HepG2 (cell line): Measurements from ENCODE around the gene TOR4A. TPM values are rescaled to one million over a fixed set of nuclear protein-coding genes. Genes with fewer than 3 reads are reported as not detected.

ENCODE experiments used
- ATAC-seq: fragments of 200-7000 bp; cut with Tn5 transposase; 3 replicates; pipeline ENCODE4 v1.9.1; 2020; ENCODE audit warnings: mild to moderate bottlenecking, moderate library complexity
- BruUV-seq: library from RNA; stranded (reverse); fragments of 400-500 nt; replicated peaks from 2 replicates; lab custom pipeline; 2021; lab: Mats Ljungman, UMichigan
- CTCF ChIA-PET: fragments of 300-600 bp; formaldehyde crosslinking; extraction: SDS; loops from one replicate; lab custom pipeline; 2021; ENCODE audit warnings: low total read pairs, inconsistent platforms, low intra/inter-chr PET ratio; lab: Yijun Ruan, JAX
- POLR2A ChIA-PET: fragments of 350-600 bp; sonication (Branson Sonifier 250); formaldehyde crosslinking; loops from one replicate; lab custom pipeline; 2020; ENCODE audit warnings: antibody characterized with exemption, inconsistent platforms; lab: Yijun Ruan, JAX
- DNase-seq: peaks from one replicate; pipeline ENCODE4 v3.0.0-alpha.2; 2015; ENCODE audit warnings: low spot score
- FAIRE-seq: peaks from 3 replicates; lab custom pipeline; 2011; peaks lifted over from hg19 to GRCh38; lab: Jason Lieb, UNC
- H2AFZ ChIP-seq: one replicate; pipeline ENCODE4 v1.6.1; 2011; ENCODE audit warnings: low read length, inconsistent platforms
- H3K27ac ChIP-seq: fragments of 300-600 bp; 3 replicates; pipeline ENCODE4 v1.8.0; 2011; ENCODE audit warnings: mixed run types, mild to moderate bottlenecking, mixed read lengths, low read length, inconsistent platforms; ENCODE audit not compliant: insufficient read depth; ENCODE audit errors: extremely low read length
- H3K27me3 ChIP-seq, 2 experiments: fragments of 200-600 bp in 1 of 2; 2 replicates in 1 of 2; 3 replicates in 1 of 2; pipeline versions ENCODE4 v1.6.0 to v1.8.0; 2011; ENCODE audit warnings: low read length in 2 of 2, mild to moderate bottlenecking in 2 of 2, moderate library complexity in 2 of 2, inconsistent platforms in 1 of 2; ENCODE audit not compliant: insufficient read depth in 2 of 2, control insufficient read depth in 1 of 2
- H3K36me3 ChIP-seq, 2 experiments: fragments of 200-600 bp in 1 of 2; replicated peaks in 1 of 2; 2 replicates in 1 of 2; 3 replicates in 1 of 2; pipeline versions ENCODE4 v1.5.1 to v1.8.0; 2011; ENCODE audit warnings: low read length in 2 of 2, inconsistent platforms in 1 of 2; ENCODE audit not compliant: insufficient read depth in 2 of 2, control insufficient read depth in 1 of 2
- H3K4me1 ChIP-seq: 2 replicates; pipeline ENCODE4 v1.5.1; 2012; ENCODE audit warnings: low read length, inconsistent platforms; ENCODE audit not compliant: insufficient read depth
- H3K4me2 ChIP-seq: 2 replicates; pipeline ENCODE4 v1.6.0; 2011; ENCODE audit warnings: low read depth, low read length, inconsistent platforms
- H3K4me3 ChIP-seq, 3 experiments: fragments of 200-600 bp in 1 of 3; sonication (generic), shearing (Covaris generic) in 1 of 3; replicated peaks in 1 of 3; 2 replicates each; pipeline ENCODE4 v1.5.1; 2011 to 2016; ENCODE audit warnings: low read length in 3 of 3, inconsistent platforms in 2 of 3, low read depth in 2 of 3, mild to moderate bottlenecking in 2 of 3, control low read depth in 1 of 3, mixed read lengths in 1 of 3; ENCODE audit not compliant: insufficient read depth in 1 of 3
- H3K79me2 ChIP-seq: one replicate; pipeline ENCODE4 v1.6.1; 2011; ENCODE audit warnings: low read length, inconsistent platforms; ENCODE audit not compliant: insufficient read depth
- H3K9ac ChIP-seq: 2 replicates; pipeline ENCODE4 v1.6.0; 2011; ENCODE audit warnings: mild to moderate bottlenecking, low read depth, low read length, inconsistent platforms; ENCODE audit not compliant: insufficient read depth
- H3K9me3 ChIP-seq: 2 replicates; pipeline ENCODE4 v1.5.1; 2012; ENCODE audit warnings: mild to moderate bottlenecking, low read length
- H4K20me1 ChIP-seq: 2 replicates; pipeline ENCODE4 v1.6.0; 2011; ENCODE audit warnings: inconsistent platforms, mild to moderate bottlenecking, low read length, moderate library complexity; ENCODE audit not compliant: insufficient read depth
- AHDC1 ChIP-seq: sonication (generic); formaldehyde crosslinking; IDR thresholded peaks from 2 replicates; pipeline ENCODE4 v1.5.1; 2020; ENCODE audit warnings: mild to moderate bottlenecking, missing genetic modification reagents, borderline replicate concordance
- CAMTA2 ChIP-seq: sonication (generic); formaldehyde crosslinking; IDR thresholded peaks from 2 replicates; pipeline ENCODE4 v1.4.0; 2020; ENCODE audit warnings: mild to moderate bottlenecking, missing genetic modification reagents, borderline replicate concordance
- ERF ChIP-seq: IDR thresholded peaks from 2 replicates; pipeline ENCODE4 v1.6.1; 2018; ENCODE audit warnings: missing biosample characterization, missing genetic modification reagents
- FOXJ3 ChIP-seq: sonication (generic); formaldehyde crosslinking; IDR thresholded peaks from 2 replicates; pipeline ENCODE4 v1.4.0; 2020; ENCODE audit warnings: missing genetic modification reagents, mild to moderate bottlenecking, borderline replicate concordance
- KLF12 ChIP-seq: sonication (generic); formaldehyde crosslinking; IDR thresholded peaks from 2 replicates; pipeline ENCODE4 v1.4.0; 2020; ENCODE audit warnings: missing genetic modification reagents, borderline replicate concordance
- NFIC ChIP-seq: IDR thresholded peaks from 2 replicates; pipeline ENCODE4 v1.6.1; 2012; ENCODE audit warnings: mild to moderate bottlenecking, low read length, inconsistent platforms
- PCBP1 ChIP-seq: fragments of 200-400 bp; formaldehyde crosslinking; IDR thresholded peaks from 2 replicates; pipeline ENCODE4 v1.6.1; 2017; ENCODE audit warnings: mild to moderate bottlenecking, low read depth, low read length, borderline replicate concordance
- SCMH1 ChIP-seq: sonication (generic); formaldehyde crosslinking; IDR thresholded peaks from 2 replicates; pipeline ENCODE4 v1.9.0; 2021; ENCODE audit warnings: missing genetic modification reagents, mild to moderate bottlenecking, borderline replicate concordance
- TSC22D2 ChIP-seq: sonication (generic); formaldehyde crosslinking; IDR thresholded peaks from 2 replicates; pipeline ENCODE4 v1.5.1; 2020; ENCODE audit warnings: missing genetic modification reagents, mild to moderate bottlenecking, borderline replicate concordance
- ZNF879 ChIP-seq: sonication (generic); formaldehyde crosslinking; IDR thresholded peaks from 2 replicates; pipeline ENCODE4 v1.8.1; 2023; ENCODE audit warnings: missing genetic modification reagents
- WGBS: methylation state at CpG from one replicate; pipeline ENCODE4 v1.1.6; 2017; ENCODE audit warnings: low lambda C conversion rate; 5-methylcytosine and 5-hydroxymethylcytosine counted together
- in situ Hi-C: cut with HindIII; loops from 2 replicates; pipeline ENCODE4 v1.10.0; 2017; ENCODE audit warnings: low pct_unique_long_range_greater_than_20kb; ENCODE audit not compliant: extremely low pct_ligation_motif_present
- intact Hi-C: fragments of 100-400 bp; cut with micrococcal nuclease; formaldehyde crosslinking; loops from one replicate; pipeline ENCODE4 v1.10.0; 2022; ENCODE audit not compliant: unreplicated experiment
- polyA plus RNA-seq, 8 experiments: library from polyadenylated mRNA; depleted of rRNA in 3 of 8; stranded (reverse) in 7 of 8; unstranded in 1 of 8; fragments of >200 nt; fragmentation: Illumina TruSeq in 4 of 8; extraction: Trizol in 4 of 8; gene quantifications; 2 replicates each; pipeline versions ENCODE4 v1.2.1 to v1.2.3, GENCODE V29; 2011 to 2016; ENCODE audit warnings: low read depth in 4 of 8, missing spikeins in 1 of 8, mixed read lengths in 1 of 8; ENCODE audit not compliant: insufficient read depth in 1 of 8
- total RNA-seq, 5 experiments: library from RNA; depleted of rRNA; stranded (reverse); fragments of >200 nt; fragmentation: Illumina TruSeq; extraction: Trizol; gene quantifications; 2 replicates each; pipeline ENCODE4 v1.2.3, GENCODE V29; 2016; ENCODE audit warnings: low read depth in 1 of 5
- TF ChIP-seq, protein P1 (sequence below): sonication (generic); formaldehyde crosslinking; IDR thresholded peaks from 2 replicates; pipeline ENCODE4 v1.4.0; 2020; ENCODE audit warnings: missing genetic modification reagents

The TOR4A gene
- total and polyA plus RNA-seq, 2 of the 13 experiments (the other 11 are each of a cell fraction or from before 2014, with no cell fraction given) = 11.1 to 14.2 TPM

GRCh38 chr9:137234055-137234697, 43.4 kb upstream of the TOR4A start:
- intact Hi-C loops = no loop called here
- peak overlapping the region; percentile 67 to 81 (median 72) for H3K4me3 ChIP-seq
- no peak overlapping the region for H3K27ac ChIP-seq
- peaks cover 15% of the 10 kb centered on the region for H3K79me2 ChIP-seq
- H3K4me2 ChIP-seq = peak overlapping the region; percentile 85
- H3K9ac ChIP-seq = peak overlapping the region; percentile 72
- CTCF ChIA-PET = no interaction called here
- H2AFZ ChIP-seq = no peak overlapping the region
- DNase-seq = no peak
- 3% methylated on average over 12 of the region's 40 CpGs for WGBS
- ATAC-seq = no peak
- H3K4me1 ChIP-seq = peaks cover 67% of the 10 kb centered on the region
- no TSS peak for BruUV-seq
- H4K20me1 ChIP-seq = no peaks in the 10 kb centered on the region
- POLR2A ChIA-PET = interaction anchor here (0.6 to 4.1 kb wide), 5 partner anchors 9 to 43 kb away, joined by 3 to 45 read pairs (median 5); partner anchors contain the start of genes CYSRT1, NELFB and RNF208
- FAIRE-seq = no peak
- no peaks in the 10 kb centered on the region for H3K27me3 ChIP-seq
- H3K36me3 ChIP-seq = no peaks in the 10 kb centered on the region
- no peaks in the 10 kb centered on the region for H3K9me3 ChIP-seq
- in situ Hi-C loops = no loop called here
- TF ChIP-seq SCMH1 (CRISPR knock-in tag) (no peak), TSC22D2 (CRISPR knock-in tag) (no peak), ERF (CRISPR knock-in tag) (no peak), ZNF879 (CRISPR knock-in tag) (no peak), CAMTA2 (CRISPR knock-in tag) (no peak), NFIC (no peak), AHDC1 (CRISPR knock-in tag) (no peak), PCBP1 (no peak), KLF12 (CRISPR knock-in tag) (no peak), FOXJ3 (CRISPR knock-in tag) (no peak)
- TF ChIP-seq, protein P1, sequence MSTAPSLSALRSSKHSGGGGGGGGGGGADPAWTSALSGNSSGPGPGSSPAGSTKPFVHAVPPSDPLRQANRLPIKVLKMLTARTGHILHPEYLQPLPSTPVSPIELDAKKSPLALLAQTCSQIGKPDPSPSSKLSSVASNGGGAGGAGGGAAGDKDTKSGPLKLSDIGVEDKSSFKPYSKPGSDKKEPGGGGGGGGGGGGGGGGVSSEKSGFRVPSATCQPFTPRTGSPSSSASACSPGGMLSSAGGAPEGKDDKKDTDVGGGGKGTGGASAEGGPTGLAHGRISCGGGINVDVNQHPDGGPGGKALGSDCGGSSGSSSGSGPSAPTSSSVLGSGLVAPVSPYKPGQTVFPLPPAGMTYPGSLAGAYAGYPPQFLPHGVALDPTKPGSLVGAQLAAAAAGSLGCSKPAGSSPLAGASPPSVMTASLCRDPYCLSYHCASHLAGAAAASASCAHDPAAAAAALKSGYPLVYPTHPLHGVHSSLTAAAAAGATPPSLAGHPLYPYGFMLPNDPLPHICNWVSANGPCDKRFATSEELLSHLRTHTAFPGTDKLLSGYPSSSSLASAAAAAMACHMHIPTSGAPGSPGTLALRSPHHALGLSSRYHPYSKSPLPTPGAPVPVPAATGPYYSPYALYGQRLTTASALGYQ (CRISPR knock-in tag) = no peak
